OCI-LY7 (cell line): ENCODE measurements around the gene ABL2. TPM values are rescaled to one million over a fixed set of nuclear protein-coding genes. Genes with fewer than 3 reads are reported as not detected.
"Not testable (repeated sequence)": the region's sequence is repeated elsewhere in the genome, so short reads cannot be mapped to it uniquely, and the experiment has no call there.

Source experiments
- BruUV-seq: library from RNA; stranded (reverse); fragments of 400-500 nt; replicated peaks from 2 replicates; lab custom pipeline; 2021; lab: Mats Ljungman, UMichigan
- CTCF ChIA-PET: fragments of 300-600 bp; sonication (Branson Sonifier 250); formaldehyde crosslinking; loops from one replicate; lab custom pipeline; 2022; ENCODE audit warnings: antibody characterized with exemption; ENCODE audit not compliant: unreplicated experiment; lab: Charles Lee
- POLR2A ChIA-PET: fragments of 300-600 bp; sonication (Branson Sonifier 250); formaldehyde crosslinking; loops from one replicate; lab custom pipeline; 2022; ENCODE audit warnings: antibody characterized with exemption; lab: Charles Lee
- DNase-seq: peaks from one replicate; pipeline ENCODE4 v3.0.0-alpha.2; 2015; ENCODE audit warnings: low spot score
- H2AFZ ChIP-seq: fragments of 200-600 bp; sonication (generic), shearing (Covaris generic); 2 replicates; pipeline ENCODE4 v1.6.1; 2014; ENCODE audit warnings: mild to moderate bottlenecking, antibody characterized with exemption, low read length, moderate library complexity
- H3K27ac ChIP-seq: fragments of 200-600 bp; sonication (generic); 2 replicates; pipeline ENCODE4 v1.5.1; 2014; ENCODE audit warnings: mixed run types, low read depth, mild to moderate bottlenecking, moderate library complexity, low read length, inconsistent platforms; ENCODE audit not compliant: poor library complexity, severe bottlenecking
- H3K36me3 ChIP-seq: fragments of 200-600 bp; sonication (generic); 2 replicates; pipeline ENCODE4 v1.6.1; 2014; ENCODE audit warnings: mild to moderate bottlenecking, antibody characterized with exemption, low read length, moderate library complexity, mixed read lengths; ENCODE audit not compliant: insufficient read depth
- H3K4me1 ChIP-seq: fragments of 200-600 bp; sonication (generic); 2 replicates; pipeline ENCODE4 v1.5.1; 2014; ENCODE audit warnings: mild to moderate bottlenecking, low read length; ENCODE audit not compliant: insufficient read depth, poor library complexity, severe bottlenecking
- H3K4me2 ChIP-seq: fragments of 200-600 bp; sonication (generic); 2 replicates; pipeline ENCODE4 v1.6.1; 2014; ENCODE audit warnings: mild to moderate bottlenecking, low read length
- H3K4me3 ChIP-seq: fragments of 200-600 bp; sonication (generic); 2 replicates; pipeline ENCODE4 v1.5.1; 2014; ENCODE audit warnings: mild to moderate bottlenecking, low read depth, low read length; ENCODE audit not compliant: poor library complexity, severe bottlenecking
- H3K79me2 ChIP-seq: fragments of 200-600 bp; sonication (generic); 2 replicates; pipeline ENCODE4 v1.6.1; 2016; ENCODE audit warnings: low read depth, mild to moderate bottlenecking, low read length, moderate library complexity, mixed read lengths; ENCODE audit not compliant: insufficient read depth
- H3K9me2 ChIP-seq: fragments of 200-600 bp; sonication (generic); 2 replicates; pipeline ENCODE4 v1.6.1; 2016; ENCODE audit warnings: mild to moderate bottlenecking, low read length, mixed read lengths; ENCODE audit not compliant: insufficient read depth
- H3K9me3 ChIP-seq: fragments of 200-600 bp; sonication (generic); 2 replicates; pipeline ENCODE4 v1.6.1; 2014; ENCODE audit warnings: mild to moderate bottlenecking, mixed run types, low read length, mixed read lengths
- H4K20me1 ChIP-seq: fragments of 200-600 bp; sonication (generic); 2 replicates; pipeline ENCODE4 v1.6.1; 2014; ENCODE audit warnings: mild to moderate bottlenecking, antibody characterized with exemption, low read length, moderate library complexity, mixed read lengths; ENCODE audit not compliant: insufficient read depth
- EZH2phosphoT487 ChIP-seq: fragments of 200-600 bp; sonication (generic); IDR thresholded peaks from 2 replicates; pipeline ENCODE4 v1.6.1; 2018; ENCODE audit warnings: low read depth, borderline replicate concordance, mild to moderate bottlenecking, mixed run types, antibody characterized with exemption, low read length, moderate library complexity, mixed read lengths
- intact Hi-C: fragments of 100-400 bp; cut with micrococcal nuclease; formaldehyde crosslinking; loops from one replicate; pipeline ENCODE4 v1.10.0; 2022; ENCODE audit not compliant: unreplicated experiment
- total RNA-seq, 2 experiments: library from RNA; depleted of rRNA in 1 of 2; stranded (reverse); fragments of >200 nt in 1 of 2; shearing (Covaris generic) in 1 of 2; gene quantifications; 2 replicates each; pipeline ENCODE4 v1.2.3, GENCODE V29; 2014 to 2022
- TF ChIP-seq, protein P1 (sequence below): fragments of 200-600 bp; sonication (generic); conservative IDR thresholded peaks from 2 replicates; pipeline ENCODE4 v1.5.1; 2014; ENCODE audit warnings: mild to moderate bottlenecking, antibody characterized with exemption, low read length, moderate library complexity, mixed read lengths

Gene ABL2
- total RNA-seq, 2 experiments from 2014 or later: 7.3 to 14.9 TPM

DNA sequence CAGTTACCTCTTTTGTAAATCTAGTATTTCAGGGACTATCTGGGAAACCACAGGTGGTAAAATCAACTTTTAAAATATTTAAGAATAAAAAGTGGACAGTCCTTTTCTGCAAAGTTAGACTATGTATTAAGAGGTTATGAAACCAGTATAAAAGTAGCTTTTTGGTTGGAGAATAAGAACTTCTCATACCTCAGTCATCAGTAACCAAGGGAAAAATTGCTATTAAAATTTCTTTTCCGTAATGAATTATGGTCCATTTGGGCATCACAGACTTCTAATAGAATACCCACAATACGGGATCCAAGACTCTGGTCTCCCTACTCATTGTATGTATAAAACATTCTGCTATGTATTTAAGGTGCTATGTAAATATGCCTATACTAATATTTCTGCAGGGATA, 51.9 kb downstream of the ABL2 start:
- H2AFZ ChIP-seq: no peak overlapping the region
- H3K9me3 ChIP-seq: no peaks in the 10 kb centered on the region
- no peak for DNase-seq
- no peaks in the 10 kb centered on the region for H3K4me1 ChIP-seq
- no TSS peak for BruUV-seq
- H3K4me2 ChIP-seq: no peak overlapping the region
- peaks cover 15% of the 10 kb centered on the region; the same call in 1 of the 2 replicates for H3K79me2 ChIP-seq
- H3K27ac ChIP-seq: no peak overlapping the region
- TF ChIP-seq EZH2phosphoT487: no peak
- TF ChIP-seq, protein P1, sequence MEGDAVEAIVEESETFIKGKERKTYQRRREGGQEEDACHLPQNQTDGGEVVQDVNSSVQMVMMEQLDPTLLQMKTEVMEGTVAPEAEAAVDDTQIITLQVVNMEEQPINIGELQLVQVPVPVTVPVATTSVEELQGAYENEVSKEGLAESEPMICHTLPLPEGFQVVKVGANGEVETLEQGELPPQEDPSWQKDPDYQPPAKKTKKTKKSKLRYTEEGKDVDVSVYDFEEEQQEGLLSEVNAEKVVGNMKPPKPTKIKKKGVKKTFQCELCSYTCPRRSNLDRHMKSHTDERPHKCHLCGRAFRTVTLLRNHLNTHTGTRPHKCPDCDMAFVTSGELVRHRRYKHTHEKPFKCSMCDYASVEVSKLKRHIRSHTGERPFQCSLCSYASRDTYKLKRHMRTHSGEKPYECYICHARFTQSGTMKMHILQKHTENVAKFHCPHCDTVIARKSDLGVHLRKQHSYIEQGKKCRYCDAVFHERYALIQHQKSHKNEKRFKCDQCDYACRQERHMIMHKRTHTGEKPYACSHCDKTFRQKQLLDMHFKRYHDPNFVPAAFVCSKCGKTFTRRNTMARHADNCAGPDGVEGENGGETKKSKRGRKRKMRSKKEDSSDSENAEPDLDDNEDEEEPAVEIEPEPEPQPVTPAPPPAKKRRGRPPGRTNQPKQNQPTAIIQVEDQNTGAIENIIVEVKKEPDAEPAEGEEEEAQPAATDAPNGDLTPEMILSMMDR: no peak
- H4K20me1 ChIP-seq: no peaks in the 10 kb centered on the region; the same call in 1 of the 2 replicates
- ChIA-PET CTCF (no interaction called here), POLR2A (interaction anchor here (0.6 to 0.7 kb wide), 3 partner anchors 15 to 1785 kb away, joined by 3 read pairs; no protein-coding TSS in a partner anchor)
- H3K4me3 ChIP-seq: no peak overlapping the region
- intact Hi-C loops: no loop called here
- no peaks in the 10 kb centered on the region for H3K36me3 ChIP-seq
- no peaks in the 10 kb centered on the region for H3K9me2 ChIP-seq

DNA sequence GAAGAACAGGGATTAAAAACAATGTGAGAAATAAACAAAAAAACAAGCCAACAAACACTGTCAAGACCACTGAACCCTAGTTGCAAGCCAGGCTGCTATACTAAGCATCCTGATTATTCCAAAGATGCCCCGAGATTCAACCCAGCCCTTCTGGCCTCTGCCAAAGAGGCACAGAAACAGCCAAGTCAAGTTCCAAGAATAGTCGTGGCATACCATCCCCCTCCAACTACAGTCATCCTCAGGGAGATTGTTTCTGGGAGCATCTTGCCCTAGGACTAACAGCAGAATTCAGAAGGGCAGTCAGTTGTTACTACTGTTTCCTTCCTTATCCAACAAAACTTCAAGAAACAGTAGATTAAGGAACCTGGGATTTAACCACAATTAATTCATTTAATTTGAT, 52.3 kb downstream of the ABL2 start:
- intact Hi-C loops: no loop called here
- Histone ChIP-seq H2AFZ (no peak overlapping the region), H3K27ac (no peak overlapping the region), H3K9me3 (no peaks in the 10 kb centered on the region), H3K36me3 (no peaks in the 10 kb centered on the region), H3K4me1 (no peaks in the 10 kb centered on the region), H3K9me2 (no peaks in the 10 kb centered on the region), H3K4me3 (no peak overlapping the region), H3K4me2 (no peak overlapping the region), H4K20me1 (no peaks in the 10 kb centered on the region; the same call in 1 of the 2 replicates), H3K79me2 (peaks cover 11% of the 10 kb centered on the region; the same call in 1 of the 2 replicates)
- BruUV-seq: no TSS peak
- ChIA-PET CTCF (no interaction called here), POLR2A (no interaction called here)
- no peak for DNase-seq
- TF ChIP-seq EZH2phosphoT487: no peak
- TF ChIP-seq, protein P1: no peak

DNA sequence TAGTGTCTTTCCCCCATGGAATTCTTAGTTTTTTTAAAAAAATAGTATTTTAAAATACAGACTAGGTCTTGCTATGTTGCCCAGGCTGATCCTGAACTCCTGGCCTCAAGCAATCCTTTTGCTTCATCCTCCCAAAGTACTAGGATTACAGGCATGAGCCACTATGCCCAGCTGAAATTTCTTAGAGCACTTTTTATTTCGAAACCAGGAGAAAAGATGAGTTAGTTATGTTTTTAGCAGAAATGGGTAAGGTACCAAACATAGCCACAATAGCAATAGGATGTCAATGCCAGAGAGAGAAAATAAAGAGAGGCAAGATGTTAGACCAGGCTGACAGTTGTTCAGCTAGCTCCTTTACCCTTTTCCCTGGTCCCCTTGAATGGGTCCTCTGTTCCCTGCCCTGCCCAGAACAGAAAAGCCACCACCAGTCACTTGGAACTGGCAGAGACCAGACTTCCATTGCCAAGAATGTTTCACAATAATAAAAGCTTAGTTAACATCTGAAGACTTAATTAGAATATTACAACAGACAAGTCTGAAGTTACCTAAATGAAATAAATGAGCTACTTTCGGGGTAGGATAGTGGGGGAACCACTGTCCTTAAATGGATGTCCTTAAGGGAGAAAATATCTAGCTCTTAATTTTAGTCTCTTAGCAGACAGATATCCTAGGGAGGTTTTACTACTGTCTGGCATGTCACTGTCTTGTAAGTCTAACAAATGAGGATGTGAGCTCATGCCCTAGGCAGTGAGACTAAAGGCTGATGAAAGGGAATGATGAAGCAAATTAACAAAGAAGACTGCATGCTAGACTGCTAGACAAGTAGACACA, 54.3 kb downstream of the ABL2 start:
- H3K4me2 ChIP-seq: no peak overlapping the region

DNA sequence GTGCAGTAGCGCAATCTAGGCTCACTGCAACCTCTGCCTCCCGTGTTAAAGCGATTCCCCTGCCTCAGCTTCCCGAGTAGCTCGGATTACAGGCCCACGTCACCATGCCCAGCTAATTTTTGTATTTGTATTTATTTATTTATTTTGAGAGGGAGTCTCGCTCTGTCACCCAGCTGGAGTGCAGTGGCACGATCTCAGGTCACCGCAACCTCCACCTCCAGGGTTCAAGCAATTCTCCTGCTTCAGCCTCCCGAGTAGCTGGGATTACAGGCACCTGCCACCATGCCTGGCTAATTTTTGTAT, 59.1 kb downstream of the ABL2 start:
- H4K20me1 ChIP-seq, H3K4me2 ChIP-seq, H3K79me2 ChIP-seq, H3K27ac ChIP-seq, H3K9me3 ChIP-seq, BruUV-seq, H3K36me3 ChIP-seq, intact Hi-C loops, CTCF ChIA-PET, DNase-seq, H3K4me3 ChIP-seq, H3K9me2 ChIP-seq, H2AFZ ChIP-seq: not testable (repeated sequence)
- POLR2A ChIA-PET: interaction anchor here (1.2 kb wide), 1 partner anchor 11 kb away, joined by 3 read pairs; no protein-coding TSS in a partner anchor
- H3K4me1 ChIP-seq: peaks cover 17% of the 10 kb centered on the region

More for the DNA sequence above, 54.3 kb downstream of the ABL2 start:
- no peaks in the 10 kb centered on the region for H3K4me1 ChIP-seq
- no peaks in the 10 kb centered on the region for H3K9me3 ChIP-seq
- DNase-seq: no peak
- CTCF ChIA-PET: no interaction called here
- no peaks in the 10 kb centered on the region; the same call in 1 of the 2 replicates for H4K20me1 ChIP-seq
- H3K4me3 ChIP-seq: no peak overlapping the region
- H2AFZ ChIP-seq: no peak overlapping the region
- no peaks in the 10 kb centered on the region for H3K36me3 ChIP-seq
- H3K27ac ChIP-seq: no peak overlapping the region
- no peaks in the 10 kb centered on the region for H3K9me2 ChIP-seq
- TF ChIP-seq, protein P1: no peak
- no peak for TF ChIP-seq EZH2phosphoT487
- intact Hi-C loops: no loop called here
- peaks cover 9% of the 10 kb centered on the region; the same call in 1 of the 2 replicates for H3K79me2 ChIP-seq
- POLR2A ChIA-PET: interaction anchor here (0.6 to 1.4 kb wide), 7 partner anchors 14 to 597 kb away, joined by 3 to 5 read pairs (median 4); no protein-coding TSS in a partner anchor
- BruUV-seq: no TSS peak
